Right lobe of liver (tissue), 4 donors: Measurements from ENCODE around the gene ANKRD33B.

Experiments
- POLR2A ChIP-seq: fragments of 450-650 bp; IDR thresholded peaks from one replicate; pipeline ENCODE4 v1.6.1; 2017; ENCODE audit warnings: antibody characterized with exemption, mild to moderate bottlenecking
- TF ChIP-seq, protein P1 (sequence below), 4 donors: fragments of 200-600 bp in 3 of 4; fragments of 450-650 bp in 1 of 4; IDR thresholded peaks; one replicate each; pipeline versions ENCODE4 v1.5.1 to v1.8.0; 2016 to 2022; ENCODE audit warnings: antibody characterized with exemption in 4 of 4, mild to moderate bottlenecking in 2 of 4
- donor health status: DM: no; HTN: no; CAD: no.
- donor health status: DM: no; HTN: no; CAD: no.
- donor health status: DM: no; HTN: yes; CAD: no.

DNA sequence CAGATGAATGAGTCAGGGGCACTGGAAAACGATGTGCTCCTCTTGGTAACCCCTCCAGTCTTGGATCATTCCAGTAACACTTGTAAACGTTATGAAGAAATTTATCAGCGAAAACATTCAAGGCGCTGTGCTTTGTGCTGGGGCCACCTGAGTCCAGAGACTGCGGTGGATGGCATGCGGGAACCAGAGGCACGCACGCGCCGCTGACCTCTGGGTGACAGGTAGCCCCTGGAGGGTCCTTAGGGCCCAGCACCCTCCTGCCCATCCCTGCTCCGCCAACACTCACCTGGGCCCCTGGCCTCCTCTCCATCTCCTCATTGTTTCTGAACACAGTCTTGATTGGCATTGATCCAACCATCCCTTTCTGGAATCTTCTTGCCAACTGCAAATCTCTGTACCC lies 110.2 kb downstream of the ANKRD33B start:
- TF ChIP-seq, protein P1, sequence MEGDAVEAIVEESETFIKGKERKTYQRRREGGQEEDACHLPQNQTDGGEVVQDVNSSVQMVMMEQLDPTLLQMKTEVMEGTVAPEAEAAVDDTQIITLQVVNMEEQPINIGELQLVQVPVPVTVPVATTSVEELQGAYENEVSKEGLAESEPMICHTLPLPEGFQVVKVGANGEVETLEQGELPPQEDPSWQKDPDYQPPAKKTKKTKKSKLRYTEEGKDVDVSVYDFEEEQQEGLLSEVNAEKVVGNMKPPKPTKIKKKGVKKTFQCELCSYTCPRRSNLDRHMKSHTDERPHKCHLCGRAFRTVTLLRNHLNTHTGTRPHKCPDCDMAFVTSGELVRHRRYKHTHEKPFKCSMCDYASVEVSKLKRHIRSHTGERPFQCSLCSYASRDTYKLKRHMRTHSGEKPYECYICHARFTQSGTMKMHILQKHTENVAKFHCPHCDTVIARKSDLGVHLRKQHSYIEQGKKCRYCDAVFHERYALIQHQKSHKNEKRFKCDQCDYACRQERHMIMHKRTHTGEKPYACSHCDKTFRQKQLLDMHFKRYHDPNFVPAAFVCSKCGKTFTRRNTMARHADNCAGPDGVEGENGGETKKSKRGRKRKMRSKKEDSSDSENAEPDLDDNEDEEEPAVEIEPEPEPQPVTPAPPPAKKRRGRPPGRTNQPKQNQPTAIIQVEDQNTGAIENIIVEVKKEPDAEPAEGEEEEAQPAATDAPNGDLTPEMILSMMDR (IDR thresholded peaks at IDR 0.05): no peak
- no peak for TF ChIP-seq POLR2A
